Daoy (cell line): Measurements from ENCODE around the gene HSPH1. TPM values are rescaled to one million over a fixed set of nuclear protein-coding genes. Genes with fewer than 3 reads are reported as not detected.

Source experiments
- DNase-seq: peaks from one replicate; pipeline ENCODE4 v3.0.0-alpha.2; 2015; ENCODE audit warnings: low read depth
- total RNA-seq: library from RNA; depleted of rRNA; stranded (reverse); fragments of >200 nt; shearing (Covaris generic); gene quantifications from 2 replicates; pipeline ENCODE4 v1.2.3, GENCODE V29; 2014; rRNA removed

The HSPH1 gene
- total RNA-seq: 100.0 and 105 TPM in 2 replicates

GRCh38 chr13:31161557-31162150 lies at the start of gene HSPH1:
Gene HSPH1 (minus strand): TSS chr13:31161904. CDS start chr13:31161582, 322 bp downstream.
- DNase-seq: peak; percentile 97

- no peak for DNase-seq
Measured at GRCh38 chr13:31209841-31210210, 48.1 kb upstream of the HSPH1 start.

- peak; percentile 66 for DNase-seq
Measured at GRCh38 chr13:31209172-31209840, 47.6 kb upstream of the HSPH1 start.

GRCh38 chr13:31208559-31209122 lies 46.9 kb upstream of the HSPH1 start:
- no peak for DNase-seq

GRCh38 chr13:31207661-31208552 lies 46.2 kb upstream of the HSPH1 start:
- peak; percentile 27 for DNase-seq

- peak; percentile 51 for DNase-seq
Measured at GRCh38 chr13:31204592-31204991, 42.9 kb upstream of the HSPH1 start.

- DNase-seq: peak; percentile 53
Measured at GRCh38 chr13:31201341-31202031, 39.8 kb upstream of the HSPH1 start.

GRCh38 chr13:31200637-31200971 lies 38.9 kb upstream of the HSPH1 start:
- DNase-seq: peak; percentile 44

- peak; percentile 83 for DNase-seq
Measured at GRCh38 chr13:31199849-31200636, 38.3 kb upstream of the HSPH1 start, which contains the start of gene B3GLCT. Gene B3GLCT (plus strand): TSS chr13:31199975. CDS start chr13:31200085, 110 bp downstream.

- DNase-seq: no peak
Measured at GRCh38 chr13:31199527-31199848, 37.8 kb upstream of the HSPH1 start.

- DNase-seq: no peak
Measured at GRCh38 chr13:31198519-31198918, 36.8 kb upstream of the HSPH1 start.

- no peak for DNase-seq
Measured at GRCh38 chr13:31196992-31197391, 35.3 kb upstream of the HSPH1 start.

GRCh38 chr13:31195616-31196015 lies 33.9 kb upstream of the HSPH1 start:
- DNase-seq: no peak

- DNase-seq: no peak
Measured at GRCh38 chr13:31192306-31192705, 30.6 kb upstream of the HSPH1 start.

GRCh38 chr13:31191748-31192147 lies 30.0 kb upstream of the HSPH1 start:
- DNase-seq: no peak

- no peak for DNase-seq
Measured at GRCh38 chr13:31184981-31185645, 23.4 kb upstream of the HSPH1 start.

- DNase-seq: no peak
Measured at GRCh38 chr13:31184451-31184850, 22.7 kb upstream of the HSPH1 start.

- no peak for DNase-seq
Measured at GRCh38 chr13:31182987-31183386, 21.3 kb upstream of the HSPH1 start.

GRCh38 chr13:31179754-31180153 lies 18.1 kb upstream of the HSPH1 start:
- DNase-seq: no peak

GRCh38 chr13:31179241-31179640 lies 17.5 kb upstream of the HSPH1 start:
- no peak for DNase-seq
